H9 (cell line): ENCODE results near the gene FAM200A. TPM values are rescaled to one million over a fixed set of nuclear protein-coding genes. Genes with fewer than 3 reads are reported as not detected.

Experiments
- DNase-seq: peaks from one replicate; pipeline ENCODE4 v3.0.0-alpha.2; 2017
- H2AFZ ChIP-seq: one replicate; pipeline ENCODE4 v1.6.1; 2013; ENCODE audit warnings: mild to moderate bottlenecking, low read length, control low read depth, moderate library complexity
- H2AK5ac ChIP-seq: 2 replicates; pipeline ENCODE4 v1.6.1; 2013; ENCODE audit warnings: low read length, control low read depth, mixed read lengths; ENCODE audit not compliant: insufficient read length
- H2BK120ac ChIP-seq: one replicate; pipeline ENCODE4 v1.6.1; 2013; ENCODE audit warnings: low read depth, mild to moderate bottlenecking, low read length, control low read depth, inconsistent platforms; ENCODE audit not compliant: poor library complexity, severe bottlenecking
- H2BK12ac ChIP-seq: 2 replicates; pipeline ENCODE4 v1.6.1; 2013; ENCODE audit warnings: low read length, control low read depth, mixed read lengths, low read depth; ENCODE audit not compliant: insufficient read length
- H2BK15ac ChIP-seq: 2 replicates; pipeline ENCODE4 v1.6.1; 2013; ENCODE audit warnings: low read depth, low read length, control low read depth
- H2BK20ac ChIP-seq: one replicate; pipeline ENCODE4 v1.6.1; 2013; ENCODE audit warnings: low read depth, mild to moderate bottlenecking, low read length, control low read depth, inconsistent platforms; ENCODE audit not compliant: poor library complexity, severe bottlenecking
- H2BK5ac ChIP-seq: 2 replicates; pipeline ENCODE4 v1.6.1; 2013; ENCODE audit warnings: low read length, control low read depth, mixed read lengths; ENCODE audit not compliant: insufficient read length
- H3K14ac ChIP-seq: 2 replicates; pipeline ENCODE4 v1.6.1; 2013; ENCODE audit warnings: low read length, control low read depth; ENCODE audit not compliant: insufficient read depth
- H3K18ac ChIP-seq: 2 replicates; pipeline ENCODE4 v1.6.1; 2013; ENCODE audit warnings: low read depth, mild to moderate bottlenecking, mixed read lengths, low read length, control low read depth; ENCODE audit not compliant: insufficient read length
- H3K23ac ChIP-seq: 2 replicates; pipeline ENCODE4 v1.6.1; 2013; ENCODE audit warnings: low read length, control low read depth, mixed read lengths, low read depth; ENCODE audit not compliant: insufficient read length
- H3K23me2 ChIP-seq: 2 replicates; pipeline ENCODE4 v1.6.1; 2013; ENCODE audit warnings: low read depth, mild to moderate bottlenecking, mixed read lengths, low read length, control low read depth; ENCODE audit not compliant: insufficient read length, poor library complexity, severe bottlenecking
- H3K27ac ChIP-seq: 2 replicates; pipeline ENCODE4 v1.5.1; 2013; ENCODE audit warnings: low read length, control low read depth, mixed read lengths, low read depth; ENCODE audit not compliant: insufficient read length
- H3K27me3 ChIP-seq: 2 replicates; pipeline ENCODE4 v1.6.1; 2013; ENCODE audit warnings: low read length, control low read depth, inconsistent platforms; ENCODE audit not compliant: insufficient read depth
- H3K4ac ChIP-seq: 2 replicates; pipeline ENCODE4 v1.6.1; 2013; ENCODE audit warnings: low read depth, mild to moderate bottlenecking, control low read depth, inconsistent platforms, low read length, moderate library complexity
- H3K4me1 ChIP-seq: 2 replicates; pipeline ENCODE4 v1.6.1; 2013; ENCODE audit warnings: low read length, control low read depth, inconsistent platforms; ENCODE audit not compliant: insufficient read depth
- H3K4me2 ChIP-seq: 2 replicates; pipeline ENCODE4 v1.6.1; 2013; ENCODE audit warnings: low read length, control low read depth, mixed read lengths; ENCODE audit not compliant: insufficient read length, insufficient read depth
- H3K56ac ChIP-seq: 2 replicates; pipeline ENCODE4 v1.6.1; 2013; ENCODE audit warnings: low read depth, mild to moderate bottlenecking, mixed read lengths, low read length, control low read depth; ENCODE audit not compliant: insufficient read length
- H3K79me1 ChIP-seq: 2 replicates; pipeline ENCODE4 v1.6.1; 2013; ENCODE audit warnings: low read depth, mild to moderate bottlenecking, moderate library complexity, low read length, control low read depth, inconsistent platforms; ENCODE audit not compliant: insufficient read depth, poor library complexity, severe bottlenecking
- H3K79me2 ChIP-seq: 2 replicates; pipeline ENCODE4 v1.6.1; 2013; ENCODE audit warnings: low read length, control low read depth, inconsistent platforms; ENCODE audit not compliant: insufficient read depth
- H3K9ac ChIP-seq: 2 replicates; pipeline ENCODE4 v1.6.1; 2013; ENCODE audit warnings: low read length, control low read depth, mixed read lengths; ENCODE audit not compliant: insufficient read length; ENCODE audit errors: extremely low read depth
- H3K9me3 ChIP-seq: one replicate; pipeline ENCODE4 v1.6.1; 2013; ENCODE audit warnings: low read depth, low read length, inconsistent platforms; ENCODE audit not compliant: control insufficient read depth
- H3T11ph ChIP-seq: one replicate; pipeline ENCODE4 v1.6.1; 2013; ENCODE audit warnings: mild to moderate bottlenecking, low read length, control low read depth, inconsistent platforms
- H4K20me1 ChIP-seq: one replicate; pipeline ENCODE4 v1.6.1; 2013; ENCODE audit not compliant: control insufficient read depth, insufficient read length, insufficient read depth
- H4K5ac ChIP-seq: 2 replicates; pipeline ENCODE4 v1.6.1; 2013; ENCODE audit warnings: low read depth, mild to moderate bottlenecking, mixed read lengths, low read length, control low read depth; ENCODE audit not compliant: insufficient read length
- H4K8ac ChIP-seq: replicated peaks from 2 replicates; pipeline ENCODE4 v1.6.1; 2013; ENCODE audit warnings: low read length, control low read depth, mixed read lengths, low read depth; ENCODE audit not compliant: insufficient read length
- H4K91ac ChIP-seq: 2 replicates; pipeline ENCODE4 v1.6.1; 2013; ENCODE audit warnings: low read depth, mild to moderate bottlenecking, moderate library complexity, mixed read lengths, low read length, control low read depth; ENCODE audit not compliant: insufficient read length
- H3K27ac Mint-ChIP-seq, 3 experiments: 2 replicates in 2 of 3; 3 replicates in 1 of 3; pipeline ENCODE4 v1.8.0; 2020 to 2021; ENCODE audit warnings: mixed read lengths in 3 of 3, mild to moderate bottlenecking in 1 of 3, moderate library complexity in 1 of 3
- H3K27me3 Mint-ChIP-seq: 2 replicates; pipeline ENCODE4 v1.8.0; 2021; ENCODE audit warnings: low read depth, mild to moderate bottlenecking, moderate library complexity, mixed read lengths
- H3K36me3 Mint-ChIP-seq, 3 experiments: 2 replicates in 2 of 3; 3 replicates in 1 of 3; pipeline ENCODE4 v1.8.0; 2020 to 2021; ENCODE audit warnings: low read depth in 3 of 3, mixed read lengths in 3 of 3; ENCODE audit not compliant: insufficient read depth in 1 of 3
- H3K4me1 Mint-ChIP-seq, 2 experiments: 2 replicates each; pipeline ENCODE4 v1.8.0; 2020; ENCODE audit warnings: mixed read lengths in 2 of 2
- H3K4me3 Mint-ChIP-seq, 2 experiments: 2 replicates in 1 of 2; 3 replicates in 1 of 2; pipeline ENCODE4 v1.8.0; 2020 to 2021; ENCODE audit warnings: mild to moderate bottlenecking in 2 of 2, mixed read lengths in 2 of 2, moderate library complexity in 1 of 2
- H3K9me3 Mint-ChIP-seq, 2 experiments: 2 replicates in 1 of 2; 3 replicates in 1 of 2; pipeline ENCODE4 v1.8.0; 2020; ENCODE audit warnings: mild to moderate bottlenecking in 2 of 2, mixed read lengths in 2 of 2, moderate library complexity in 1 of 2
- CTCF ChIP-seq: fragments of 200-600 bp; sonication (generic); conservative IDR thresholded peaks from 3 replicates; pipeline ENCODE4 v1.8.0; 2021; ENCODE audit warnings: antibody characterized with exemption, mild to moderate bottlenecking
- WGBS: extraction: QIAGEN DNeasy Blood & Tissue Kit; methylation state at CpG from one replicate; pipeline ENCODE4 v1.1.7; 2013; ENCODE audit warnings: missing lambda C conversion rate, low lambda C conversion rate, mixed read lengths; ENCODE audit not compliant: insufficient read length; ENCODE audit errors: extremely low coverage; 5-methylcytosine and 5-hydroxymethylcytosine counted together
- total RNA-seq: library from RNA; stranded (reverse); gene quantifications from 2 replicates; pipeline ENCODE4 v1.2.1, GENCODE V29; 2021

FAM200A gene
- total RNA-seq, 1 experiment from 2014 or later: 7.8 TPM

DNA sequence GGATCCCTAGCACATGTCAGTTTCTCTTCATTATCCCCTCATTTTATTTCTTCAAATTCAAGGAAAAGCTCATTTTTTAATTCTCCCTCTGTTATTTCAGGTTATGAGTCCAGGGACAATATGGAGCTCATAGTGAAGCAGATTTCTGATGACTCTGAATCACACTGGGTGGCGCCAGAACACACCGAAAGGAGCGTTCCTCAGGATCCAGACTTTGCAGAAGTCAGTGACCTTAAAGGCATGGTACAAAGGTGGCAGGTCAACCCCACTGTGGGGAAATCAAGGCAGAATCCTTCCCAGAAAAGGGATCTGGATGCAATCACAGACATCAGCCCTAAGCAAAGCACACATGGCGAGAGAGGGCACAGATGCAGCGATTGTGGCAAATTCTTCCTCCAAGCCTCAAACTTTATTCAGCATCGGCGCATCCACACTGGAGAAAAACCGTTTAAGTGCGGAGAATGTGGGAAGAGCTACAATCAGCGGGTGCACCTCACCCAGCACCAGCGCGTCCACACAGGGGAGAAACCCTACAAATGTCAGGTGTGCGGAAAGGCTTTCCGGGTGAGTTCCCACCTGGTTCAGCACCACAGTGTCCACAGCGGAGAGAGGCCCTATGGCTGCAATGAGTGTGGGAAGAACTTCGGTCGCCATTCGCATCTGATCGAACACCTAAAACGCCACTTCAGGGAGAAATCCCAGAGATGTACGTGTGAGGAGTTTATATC, 26.0 kb downstream of the FAM200A start:
- no CpG with 5 or more reads among the region's 21 CpGs for WGBS
- peaks cover 53 to 68% (median 66%) of the 10 kb centered on the region in 3 experiments for H3K36me3 Mint-ChIP-seq
- H2BK5ac ChIP-seq: no peak overlapping the region

More for the DNA sequence above, 26.0 kb downstream of the FAM200A start:
- Histone ChIP-seq H2BK15ac (no peak overlapping the region), H3K18ac (no peak overlapping the region), H3T11ph (no peak overlapping the region), H4K91ac (no peak overlapping the region), H3K23me2 (no peaks in the 10 kb centered on the region), H3K79me2 (no peaks in the 10 kb centered on the region), H3K9ac (no peak overlapping the region), H3K4ac (no peak overlapping the region), H3K56ac (no peak overlapping the region), H3K4me2 (no peak overlapping the region), H4K5ac (no peak overlapping the region), H3K27ac (no peak overlapping the region), H3K4me1 (no peaks in the 10 kb centered on the region), H3K23ac (no peak overlapping the region), H2BK12ac (no peak overlapping the region), H2AK5ac (no peak overlapping the region), H2AFZ (no peak overlapping the region), H3K27me3 (no peaks in the 10 kb centered on the region), H4K8ac (no peak overlapping the region), H2BK120ac (no peak overlapping the region), H3K79me1 (no peaks in the 10 kb centered on the region), H2BK20ac (no peak overlapping the region), H3K9me3 (peaks cover 23% of the 10 kb centered on the region), H4K20me1 (no peaks in the 10 kb centered on the region), H3K14ac (no peak overlapping the region)
- TF ChIP-seq CTCF: peak; percentile 66
- no peak for DNase-seq
- no peaks in the 10 kb centered on the region for H3K27me3 Mint-ChIP-seq
- H3K4me3 Mint-ChIP-seq: no peak overlapping the region
- H3K9me3 Mint-ChIP-seq: peaks cover 31 to 38% of the 10 kb centered on the region in 2 experiments
- 0 out of 7 replicates have a peak overlapping the region, but pooled peaks of 1 of the 3 experiments have one; percentile 17 for H3K27ac Mint-ChIP-seq
- no peaks in the 10 kb centered on the region for H3K4me1 Mint-ChIP-seq
